Stimulated activated naive CD4-positive, alpha-beta T cell (primary cell): Measurements from ENCODE around the gene NTNG1.

Experiments used
- DNase-seq, 6 experiments: peaks; one replicate each; lab custom pipeline; 2025; lab: John Stamatoyannopoulos, UW

Gene NTNG1

GRCh38 chr1:107459204-107459904 is 318.5 kb downstream of the NTNG1 start:
- no peak for DNase-seq

DNA sequence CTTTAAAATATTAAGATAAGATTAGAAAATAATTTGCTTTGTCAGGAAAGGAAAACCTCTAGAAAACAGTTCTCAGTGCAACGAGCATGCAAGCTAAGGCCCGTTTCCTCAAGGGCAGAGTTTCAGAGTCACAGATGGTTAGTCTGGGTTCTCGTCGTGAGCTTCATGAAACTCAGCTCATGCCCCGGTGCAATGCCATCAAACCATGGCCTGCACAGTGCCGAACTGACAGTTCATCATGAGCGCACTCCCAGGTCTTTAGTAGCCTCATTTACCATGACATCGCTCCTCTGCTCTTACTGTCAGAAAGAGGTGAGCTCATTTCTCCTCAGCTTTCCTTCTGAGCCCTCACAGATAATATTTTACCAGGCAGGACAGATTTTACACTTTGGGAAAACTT is 319.2 kb downstream of the NTNG1 start:
- DNase-seq, result no peak

DNA sequence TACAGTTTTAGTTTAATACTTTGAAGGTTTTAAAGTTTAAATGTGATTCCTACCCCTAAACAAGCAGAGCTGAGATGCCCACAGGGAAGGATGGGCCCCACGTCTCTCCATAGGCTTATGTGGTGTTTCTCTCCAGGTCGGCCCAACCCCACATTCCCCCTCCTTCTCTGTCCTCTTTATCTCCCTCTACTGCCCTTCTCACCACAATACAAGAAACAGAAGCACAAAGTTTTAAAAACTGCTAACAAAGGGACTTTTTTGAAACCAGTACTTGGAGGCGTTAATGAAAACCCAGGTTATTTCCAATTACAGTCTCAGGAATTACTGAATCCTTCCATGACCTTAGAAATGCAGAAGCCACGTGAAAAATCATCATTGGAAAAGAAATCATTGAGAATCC is 324.0 kb downstream of the NTNG1 start:
- DNase-seq, result no peak

GRCh38 chr1:107467286-107467685 is 326.4 kb downstream of the NTNG1 start:
- DNase-seq, result no peak

DNA sequence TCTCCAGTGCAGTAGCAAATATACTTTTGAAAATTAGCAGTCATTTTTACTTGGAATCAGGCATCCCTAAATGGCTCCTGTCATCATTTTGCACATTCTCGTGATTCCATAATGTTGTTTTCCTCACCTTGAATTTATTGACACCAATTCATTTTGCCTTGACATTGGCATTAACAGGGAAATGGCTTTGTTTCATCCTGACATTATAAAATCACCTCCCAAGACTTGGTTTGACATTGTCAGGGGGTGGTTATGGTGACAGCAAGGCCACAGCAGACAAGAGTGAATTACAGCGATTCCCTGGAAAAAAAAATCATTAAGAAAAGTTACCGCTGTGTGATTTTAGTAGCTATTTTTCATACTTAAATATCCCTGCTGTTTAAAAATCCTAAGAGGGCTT is 327.0 kb downstream of the NTNG1 start:
- no peak for DNase-seq

GRCh38 chr1:107473065-107473464 is 332.2 kb downstream of the NTNG1 start:
- DNase-seq, result no peak

GRCh38 chr1:107474877-107475612 is 334.2 kb downstream of the NTNG1 start:
- no peak for DNase-seq

- no peak for DNase-seq
These were observed 336.4 kb downstream of the NTNG1 start for GRCh38 chr1:107477233-107477632.

DNA sequence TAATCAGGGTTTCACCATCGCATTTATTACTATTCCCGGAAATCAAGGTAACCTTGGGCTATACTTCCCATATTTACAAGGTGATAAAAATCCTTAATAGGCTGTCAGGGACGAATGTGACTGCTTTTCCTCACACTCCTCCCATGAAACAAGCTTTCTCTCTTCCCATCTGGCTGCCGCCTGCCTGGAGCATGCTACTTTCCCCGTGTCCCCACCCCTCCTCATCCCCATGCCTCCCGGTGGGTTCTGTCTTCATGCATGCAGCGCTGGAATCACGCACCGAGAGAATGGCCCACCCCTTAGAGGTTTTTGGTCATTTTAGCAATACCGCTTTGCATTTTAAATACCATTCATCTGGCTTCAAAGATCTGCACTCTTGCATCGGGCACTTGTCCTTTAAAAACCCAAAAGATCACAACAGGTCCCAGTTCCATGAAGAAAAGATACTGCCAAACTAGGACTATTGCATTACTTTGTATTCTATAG is 339.1 kb downstream of the NTNG1 start:
- no peak for DNase-seq

GRCh38 chr1:107480548-107481415 is 339.9 kb downstream of the NTNG1 start:
- no peak for DNase-seq

- DNase-seq, result no peak
These were observed 341.0 kb downstream of the NTNG1 start for GRCh38 chr1:107481756-107482384.

GRCh38 chr1:107483949-107484348 is 343.1 kb downstream of the NTNG1 start:
- no peak for DNase-seq

DNA sequence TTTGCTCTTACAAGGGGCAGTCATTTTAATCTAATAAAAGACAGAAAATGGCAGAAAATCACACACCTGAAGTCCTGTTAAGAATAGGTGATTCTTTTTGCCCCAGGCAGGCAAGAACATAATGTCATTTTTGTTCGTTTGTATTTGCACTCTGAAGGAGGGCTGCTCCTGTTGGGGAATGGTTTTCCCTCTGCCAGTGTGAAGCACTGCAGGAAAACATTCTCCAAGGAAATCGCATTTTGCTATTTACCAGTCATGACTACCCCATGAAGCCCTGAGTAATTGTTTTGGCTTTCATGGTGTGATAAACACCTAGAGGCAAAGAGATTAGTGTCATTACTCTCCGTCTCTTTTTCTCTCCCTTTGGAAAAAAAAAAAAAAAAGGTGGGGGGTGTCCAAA is 345.5 kb downstream of the NTNG1 start:
- DNase-seq, result no peak

DNA sequence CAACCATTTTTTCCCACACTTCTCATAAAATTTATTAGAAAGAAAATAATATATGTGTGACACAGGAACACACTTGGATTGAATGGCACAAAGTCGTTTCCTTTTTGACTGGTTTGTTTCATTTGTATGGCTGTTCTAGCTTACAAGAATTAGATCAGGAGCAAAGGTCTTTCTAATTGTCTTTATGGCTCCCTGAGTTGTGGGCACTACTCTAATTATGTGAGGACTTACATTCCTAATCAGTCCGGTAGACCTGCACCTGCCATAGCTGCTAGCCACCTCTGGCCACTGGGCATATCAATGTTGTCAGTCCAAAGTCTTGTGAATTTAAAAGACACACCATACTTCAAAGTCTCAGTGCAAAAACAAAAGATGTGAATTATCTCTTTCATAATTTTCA is 346.7 kb downstream of the NTNG1 start:
- no peak for DNase-seq

- DNase-seq, result no peak
These were observed 350.7 kb downstream of the NTNG1 start for GRCh38 chr1:107491582-107491981.

DNA sequence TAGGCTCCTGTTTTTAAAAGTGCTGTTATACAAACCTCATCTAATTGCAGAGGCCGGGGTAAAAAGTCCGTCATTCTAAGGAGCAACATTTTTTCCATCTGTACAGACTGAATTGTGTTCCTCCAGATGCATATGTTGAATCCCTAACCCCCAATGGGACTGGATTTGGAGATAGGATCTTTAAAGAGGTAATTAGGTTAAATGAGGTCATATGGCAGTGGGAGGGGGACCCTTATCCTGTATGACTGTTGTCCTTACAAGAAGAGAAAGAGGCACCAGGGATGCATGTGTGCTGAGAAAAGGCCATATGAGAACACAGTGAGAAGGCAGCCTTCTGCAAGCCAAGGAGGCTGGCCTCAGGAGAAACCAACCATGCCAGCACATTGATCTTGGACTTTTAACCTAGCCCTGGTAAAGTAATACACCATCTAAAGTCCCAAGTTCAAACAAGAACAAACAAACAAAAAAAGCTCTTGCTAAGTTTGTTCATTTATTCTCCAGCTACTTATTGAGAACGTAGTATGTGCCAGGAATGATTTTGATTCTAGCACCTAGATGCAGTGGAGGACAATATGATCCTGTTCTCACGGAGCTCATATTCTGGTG is 352.4 kb downstream of the NTNG1 start:
- DNase-seq, result no peak

DNA sequence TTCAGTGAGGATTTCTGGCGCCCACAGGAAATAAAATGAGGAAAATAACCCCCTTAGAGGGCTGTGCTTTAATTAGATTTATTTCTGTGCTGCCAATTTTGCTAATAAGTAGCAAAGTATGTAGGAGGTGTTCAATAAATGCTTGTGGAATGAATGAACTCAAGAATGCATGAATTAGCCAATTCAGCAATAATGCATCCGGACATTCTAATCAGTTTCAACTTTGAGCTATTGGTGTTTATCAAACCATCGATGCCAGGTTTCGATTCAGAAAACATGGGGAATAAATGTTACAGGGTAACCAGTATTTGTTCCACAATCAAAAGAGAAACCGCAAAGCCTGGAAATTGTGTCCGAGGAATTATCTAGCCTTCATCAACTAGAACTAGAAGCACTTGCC is 353.2 kb downstream of the NTNG1 start:
- no peak for DNase-seq

- DNase-seq, result no peak
These were observed 355.2 kb downstream of the NTNG1 start for GRCh38 chr1:107496002-107496401.

GRCh38 chr1:107499139-107499744 is 358.4 kb downstream of the NTNG1 start:
- no peak for DNase-seq

- no peak for DNase-seq
These were observed 360.3 kb downstream of the NTNG1 start for GRCh38 chr1:107501081-107501605.

DNA sequence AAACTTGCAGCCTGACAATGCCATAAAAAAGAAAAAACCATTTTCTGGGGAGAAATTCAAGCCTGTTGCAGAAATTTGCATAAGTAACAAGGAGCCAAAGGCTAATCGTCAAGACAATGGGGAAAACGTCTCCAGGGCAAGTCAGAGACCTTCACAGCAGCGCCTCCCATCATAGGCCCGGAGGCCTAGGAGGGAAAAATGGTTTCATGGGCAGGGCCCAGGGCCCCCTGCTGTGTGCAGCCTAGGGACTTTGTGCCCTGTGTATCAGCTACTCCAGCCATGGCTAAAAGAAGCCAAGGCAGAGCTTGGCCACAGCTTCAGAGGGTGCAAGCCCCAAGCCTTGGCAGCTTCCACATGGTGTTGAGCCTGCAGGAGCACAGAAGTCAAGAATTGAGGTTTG is 369.5 kb downstream of the NTNG1 start:
- DNase-seq, result no peak
